HG03280 (cell line): Measurements from ENCODE around the gene RGS7.
"Not testable (repeated sequence)": the region's sequence is repeated elsewhere in the genome, so short reads cannot be mapped to it uniquely, and the experiment has no call there.

Source experiments
- ATAC-seq: cut with Tn5 transposase; IDR thresholded peaks from one replicate; pipeline ENCODE4 v1.9.1; 2021; ENCODE audit warnings: mild to moderate bottlenecking, moderate library complexity; ENCODE audit not compliant: unreplicated experiment

RGS7 gene

DNA sequence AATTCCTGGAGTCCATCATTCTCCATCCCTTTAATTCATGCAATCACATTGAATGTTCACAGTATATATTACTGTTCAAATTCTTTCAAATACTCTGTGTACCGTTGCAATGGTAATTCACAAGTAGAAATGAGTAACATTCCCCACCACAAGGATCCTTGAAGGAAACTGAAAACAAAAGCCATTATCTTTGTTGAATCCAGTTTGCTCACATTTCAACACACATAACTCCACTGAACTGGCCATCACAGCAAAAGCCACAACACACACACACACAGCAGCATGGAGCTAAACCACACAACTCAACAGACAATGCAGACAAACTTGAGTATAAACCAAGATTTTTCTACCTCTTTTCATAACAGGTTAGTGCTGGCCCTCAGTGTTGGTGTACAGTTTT lies 556.7 kb downstream of the RGS7 start:
- ATAC-seq, result no peak

- no peak for ATAC-seq
These were observed 560.0 kb downstream of the RGS7 start for GRCh38 chr1:240797050-240797449.

DNA sequence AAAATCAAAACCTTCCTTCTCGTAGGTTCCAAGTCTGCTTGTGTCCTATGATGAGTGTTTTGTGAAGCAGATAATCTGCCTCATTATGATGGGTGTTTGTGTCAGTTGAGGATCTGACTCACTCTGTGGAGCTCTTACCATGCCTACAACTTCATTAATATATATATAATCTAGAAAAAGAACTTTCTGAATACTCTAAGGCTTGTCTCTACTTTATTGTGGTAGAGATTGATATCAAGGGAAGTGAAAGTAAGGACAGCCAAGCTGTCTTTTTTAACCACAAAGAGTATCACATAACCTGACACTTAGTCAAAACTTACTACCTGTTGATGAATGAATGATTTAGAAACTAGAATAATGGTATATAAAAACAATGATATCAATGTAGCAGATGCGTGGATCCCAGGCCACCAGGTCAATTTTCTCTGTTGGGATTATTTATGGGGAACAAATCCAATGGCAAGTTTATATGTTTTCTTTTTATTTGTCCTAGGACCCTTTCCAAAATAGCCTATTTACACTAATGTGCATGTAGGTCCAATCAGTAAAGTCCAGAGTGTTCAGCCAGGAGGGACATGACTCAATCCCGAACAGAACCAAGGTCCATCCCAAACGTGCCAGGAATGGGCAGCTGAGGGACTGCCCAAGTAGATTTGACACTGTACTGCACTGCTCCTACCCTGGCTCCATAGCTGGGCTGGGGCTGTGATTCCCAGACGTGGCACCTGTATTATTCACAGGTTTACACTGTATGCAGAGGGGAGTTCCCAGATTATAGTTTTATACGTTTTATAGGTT lies 562.8 kb downstream of the RGS7 start:
- ATAC-seq, result no peak

GRCh38 chr1:240792915-240793529 lies 564.0 kb downstream of the RGS7 start:
- ATAC-seq, result no peak

DNA sequence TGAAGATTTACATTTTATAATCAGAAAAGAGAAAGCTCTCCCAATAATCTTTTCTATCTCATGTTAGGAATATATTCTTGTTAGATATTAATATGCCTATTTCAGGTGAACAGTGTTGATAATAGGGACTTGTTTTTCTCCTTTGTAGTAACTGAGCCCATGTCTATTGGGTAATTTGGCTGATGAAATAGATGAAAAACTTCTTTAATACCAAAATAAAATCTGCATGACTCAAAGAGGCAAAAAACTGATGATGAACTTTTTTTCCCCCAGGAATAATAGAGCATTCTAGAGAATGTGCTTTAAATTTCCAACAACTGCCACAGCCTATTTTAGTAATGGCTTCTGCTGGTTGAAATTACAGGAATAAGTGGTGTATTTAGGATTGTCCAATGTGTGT lies 566.1 kb downstream of the RGS7 start:
- ATAC-seq, result no peak

GRCh38 chr1:240786880-240787279 lies 570.1 kb downstream of the RGS7 start:
- ATAC-seq, result no peak

- no peak for ATAC-seq
These were observed 572.2 kb downstream of the RGS7 start for GRCh38 chr1:240784776-240785175.

- ATAC-seq, result not testable (repeated sequence)
These were observed 573.3 kb downstream of the RGS7 start for GRCh38 chr1:240783728-240784137.

GRCh38 chr1:240776237-240776636 lies 580.8 kb downstream of the RGS7 start:
- no peak for ATAC-seq

GRCh38 chr1:240772131-240772530 lies 584.9 kb downstream of the RGS7 start:
- no peak for ATAC-seq

DNA sequence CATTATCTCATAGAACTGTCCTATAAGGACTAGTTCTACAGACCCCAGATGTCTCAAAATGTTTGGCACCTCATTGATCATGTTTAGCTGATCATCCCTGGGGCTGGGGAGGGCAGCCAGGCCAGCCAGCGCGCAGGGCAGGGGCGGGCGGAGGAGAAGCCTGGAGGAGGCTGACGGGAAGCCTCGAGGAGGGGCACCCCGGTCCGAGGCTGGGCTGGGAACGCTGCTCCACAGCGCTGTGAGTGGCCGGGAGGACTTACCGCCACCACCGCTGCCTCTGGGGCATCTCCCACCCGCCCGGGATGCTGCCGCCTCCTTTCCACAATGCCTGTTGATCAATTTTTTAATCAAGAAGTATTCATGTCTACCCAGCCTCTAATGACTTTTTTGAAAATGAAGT lies 585.6 kb downstream of the RGS7 start:
- no peak for ATAC-seq

DNA sequence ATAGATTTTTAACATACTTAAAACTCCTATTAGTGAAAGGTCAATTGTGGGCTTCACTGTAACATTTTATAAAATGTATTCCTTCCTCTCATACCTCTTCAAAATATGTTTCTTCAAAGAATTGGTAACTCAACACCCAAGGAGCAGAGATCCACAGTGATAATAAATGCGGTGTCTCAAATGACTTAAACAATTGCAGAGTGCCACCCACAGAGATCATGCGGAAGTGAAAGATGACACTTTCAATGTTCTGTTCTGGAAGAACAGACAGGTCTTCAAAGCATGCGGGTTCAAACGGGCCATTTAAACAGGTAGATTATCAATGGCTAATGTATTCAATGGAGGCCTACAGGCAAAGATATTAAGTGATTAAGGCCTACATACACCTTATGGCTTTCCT lies 588.0 kb downstream of the RGS7 start:
- ATAC-seq, result no peak

- ATAC-seq, result no peak
These were observed 590.2 kb downstream of the RGS7 start for GRCh38 chr1:240766831-240767230.

DNA sequence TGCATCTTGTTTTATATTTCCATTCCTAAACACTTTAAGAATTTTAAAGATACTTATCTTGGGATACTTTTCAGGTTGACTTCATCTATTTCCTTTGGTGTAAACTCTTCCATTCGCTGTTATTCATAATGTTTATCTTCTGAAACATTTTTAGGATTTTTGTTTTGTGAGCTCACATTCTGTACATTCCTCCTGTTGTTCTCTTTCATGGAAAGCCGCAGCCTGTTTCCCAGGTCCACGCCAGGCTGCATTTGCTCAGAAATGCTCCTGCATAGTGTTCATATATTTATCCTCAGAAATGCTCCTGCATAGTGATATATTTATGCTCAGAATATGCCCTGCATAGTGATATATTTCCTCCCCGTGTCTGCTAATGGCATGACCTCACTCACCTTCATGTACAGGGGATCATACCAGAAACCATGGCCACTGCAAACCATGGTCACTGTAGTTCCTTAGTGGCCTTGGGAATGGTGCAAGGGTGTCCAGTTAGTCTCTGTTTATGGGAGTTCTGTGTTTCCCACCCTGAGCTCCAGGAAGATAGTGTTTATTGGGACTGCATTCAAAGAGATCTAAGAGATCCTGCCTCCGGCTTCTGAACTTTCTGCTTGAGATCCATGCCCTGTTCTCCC lies 591.2 kb downstream of the RGS7 start:
- ATAC-seq, result no peak

DNA sequence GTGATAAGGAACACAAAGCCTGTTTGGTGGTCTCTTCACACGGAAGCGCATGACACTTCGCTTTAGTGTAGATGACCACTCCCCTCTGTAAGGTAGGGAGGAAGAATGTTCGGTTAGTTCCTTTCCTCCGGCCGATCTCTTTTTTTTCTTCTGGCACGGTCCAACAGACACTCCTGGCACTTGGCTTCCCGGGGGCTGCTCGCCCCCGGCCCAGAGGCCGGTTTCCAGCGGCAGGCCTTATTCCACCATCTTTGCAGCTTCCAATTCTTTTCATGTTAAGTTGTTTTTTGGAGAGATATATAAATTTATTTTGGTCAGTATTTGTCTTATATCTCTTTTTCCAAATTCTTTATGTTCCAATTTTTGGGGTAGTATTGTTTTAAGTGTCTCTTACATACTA lies 593.2 kb downstream of the RGS7 start:
- no peak for ATAC-seq

DNA sequence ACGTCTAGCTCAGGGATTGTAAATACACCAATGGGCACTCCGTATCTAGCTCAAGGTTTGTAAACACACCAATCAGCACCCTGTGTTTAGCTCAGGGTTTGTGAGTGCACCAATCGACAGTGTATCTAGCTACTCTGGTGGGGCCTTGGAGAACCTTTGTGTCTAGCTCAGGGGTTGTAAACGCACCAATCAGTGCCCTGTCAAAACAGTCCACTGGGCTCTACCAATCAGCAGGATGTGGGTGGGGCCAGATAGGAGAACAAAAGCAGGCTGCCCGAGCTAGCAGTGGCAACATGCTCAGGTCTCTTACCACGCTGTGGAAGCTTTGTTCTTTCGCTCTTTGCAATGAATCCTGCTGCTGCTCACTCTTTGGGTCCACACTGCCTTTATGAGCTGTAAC lies 593.9 kb downstream of the RGS7 start:
- ATAC-seq, result not testable (repeated sequence)

- not testable (repeated sequence) for ATAC-seq
These were observed 594.5 kb downstream of the RGS7 start for GRCh38 chr1:240762471-240762987.

DNA sequence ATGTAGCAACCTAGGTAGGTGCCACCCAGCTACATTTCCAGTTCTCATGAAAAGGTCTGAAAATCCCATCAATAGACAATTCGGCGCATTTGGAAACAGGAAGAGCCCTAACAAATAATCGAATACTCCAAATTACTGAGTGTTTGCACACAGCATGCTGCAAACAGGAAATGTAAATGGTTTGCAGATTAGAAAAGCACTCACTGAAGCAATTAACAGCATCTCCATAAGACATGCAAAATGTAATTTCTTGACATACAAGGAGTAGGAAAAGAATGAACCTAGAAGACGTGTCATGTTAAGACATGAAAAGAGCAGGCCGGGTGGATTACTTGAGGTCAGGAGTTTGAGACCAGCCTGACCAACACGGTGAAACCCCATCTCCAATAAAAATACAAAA lies 598.2 kb downstream of the RGS7 start:
- not testable (repeated sequence) for ATAC-seq

- ATAC-seq, result no peak
These were observed 598.7 kb downstream of the RGS7 start for GRCh38 chr1:240758296-240758695.

DNA sequence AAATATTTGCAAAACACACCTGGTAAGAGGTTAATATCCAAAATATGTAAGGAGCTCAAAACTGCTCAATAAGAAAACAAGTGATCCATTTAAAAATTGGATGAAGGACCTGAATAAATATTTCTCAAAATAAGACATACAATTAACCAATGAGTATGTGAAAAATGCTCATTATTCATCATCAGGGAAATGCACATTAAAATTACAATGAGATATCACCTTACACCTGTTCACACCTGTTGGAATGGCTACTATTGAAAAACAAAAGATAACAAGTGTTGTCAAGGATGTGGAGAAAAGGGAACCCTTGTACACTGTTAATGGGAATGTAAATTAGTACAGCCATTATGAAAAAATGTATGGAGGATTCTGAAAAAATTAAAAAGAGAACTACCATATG lies 609.1 kb downstream of the RGS7 start:
- no peak for ATAC-seq

GRCh38 chr1:240743705-240744104 lies 613.3 kb downstream of the RGS7 start:
- no peak for ATAC-seq

DNA sequence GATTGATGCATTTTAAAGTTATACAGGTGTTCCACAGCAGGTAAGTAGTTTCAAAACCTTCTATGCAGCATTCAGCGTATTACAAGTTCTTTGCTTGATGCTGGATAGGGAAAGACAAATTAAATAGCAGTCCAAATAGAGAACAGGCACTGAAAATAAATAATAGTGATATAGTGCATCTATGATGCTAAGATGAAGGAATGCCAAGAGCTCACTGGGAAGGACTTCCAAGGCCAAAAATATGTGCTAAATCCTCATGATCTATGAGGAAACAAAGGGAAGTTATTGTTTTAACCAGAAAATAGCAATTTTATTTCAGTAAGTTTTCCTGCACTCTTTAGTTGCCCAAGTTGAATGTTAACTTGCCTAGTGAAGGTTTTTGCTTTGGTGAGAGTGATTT lies 617.3 kb downstream of the RGS7 start:
- no peak for ATAC-seq
